Naive thymus-derived CD4-positive, alpha-beta T cell (primary cell): ENCODE measurements around the gene KRT78. TPM values are rescaled to one million over a fixed set of nuclear protein-coding genes. Genes with fewer than 3 reads are reported as not detected.

ENCODE experiments used
- ATAC-seq: fragments of 150-1000 bp; cut with Tn5 transposase; 2 replicates; pipeline ENCODE4 v1.10.0; 2021; ENCODE audit warnings: mild to moderate bottlenecking, moderate library complexity
- CTCF ChIA-PET: fragments of 350-600 bp; sonication (Branson Sonifier 250); formaldehyde crosslinking; loops from one replicate; lab custom pipeline; 2021; ENCODE audit warnings: antibody characterized with exemption; lab: Charles Lee
- POLR2A ChIA-PET: fragments of 350-600 bp; sonication (Branson Sonifier 250); formaldehyde crosslinking; loops from one replicate; lab custom pipeline; 2021; ENCODE audit warnings: antibody characterized with exemption, inconsistent platforms; lab: Charles Lee
- DNase-seq, 9 donors: peaks; one replicate each; pipeline versions ENCODE4 v3.0.0 to v3.0.0-alpha.2; 2020 to 2022; ENCODE audit warnings: mixed read lengths in 1 of 9
- H3K27ac ChIP-seq: one replicate; pipeline ENCODE4 v1.7.0; 2013; ENCODE audit warnings: mild to moderate bottlenecking, low read depth, low read length, moderate library complexity
- H3K27me3 ChIP-seq, 2 donors: one replicate each; pipeline ENCODE4 v1.7.0; 2013; ENCODE audit warnings: low read length in 2 of 2, mild to moderate bottlenecking in 2 of 2, moderate library complexity in 2 of 2; ENCODE audit not compliant: control insufficient read depth in 2 of 2, insufficient read depth in 2 of 2
- H3K36me3 ChIP-seq, 3 experiments: 1 replicate in 2 of 3; 2 replicates in 1 of 3; pipeline ENCODE4 v1.7.0; 2013; ENCODE audit warnings: low read length in 3 of 3, mild to moderate bottlenecking in 3 of 3, moderate library complexity in 1 of 3; ENCODE audit not compliant: insufficient read depth in 3 of 3, control insufficient read depth in 2 of 3
- H3K4me1 ChIP-seq, 2 donors: one replicate each; pipeline ENCODE4 v1.7.0; 2013; ENCODE audit warnings: low read length in 2 of 2, mild to moderate bottlenecking in 2 of 2, moderate library complexity in 1 of 2; ENCODE audit not compliant: control insufficient read depth in 2 of 2, insufficient read depth in 2 of 2
- H3K4me3 ChIP-seq: 2 replicates; pipeline ENCODE4 v1.7.0; 2013; ENCODE audit warnings: mild to moderate bottlenecking, low read length
- H3K9me3 ChIP-seq, 3 experiments: 1 replicate in 2 of 3; 2 replicates in 1 of 3; pipeline ENCODE4 v1.7.0; 2013; ENCODE audit warnings: low read length in 3 of 3; ENCODE audit not compliant: control insufficient read depth in 2 of 3
- H3K27ac Mint-ChIP-seq, 9 donors: one replicate each; pipeline ENCODE4 v1.8.0; 2020 to 2022; ENCODE audit warnings: mixed read lengths in 9 of 9, mild to moderate bottlenecking in 8 of 9, moderate library complexity in 5 of 9, inconsistent platforms in 2 of 9
- H3K27me3 Mint-ChIP-seq, 5 donors: one replicate each; pipeline ENCODE4 v1.8.0; 2021 to 2022; ENCODE audit warnings: mixed read lengths in 5 of 5, mild to moderate bottlenecking in 1 of 5
- H3K36me3 Mint-ChIP-seq, 5 donors: one replicate each; pipeline ENCODE4 v1.8.0; 2020 to 2022; ENCODE audit warnings: mixed read lengths in 5 of 5, mild to moderate bottlenecking in 3 of 5, inconsistent platforms in 1 of 5
- H3K4me1 Mint-ChIP-seq, 7 donors: one replicate each; pipeline ENCODE4 v1.8.0; 2020 to 2022; ENCODE audit warnings: mixed read lengths in 7 of 7, mild to moderate bottlenecking in 3 of 7, inconsistent platforms in 1 of 7
- H3K4me3 Mint-ChIP-seq, 10 donors: one replicate each; pipeline ENCODE4 v1.8.0; 2020 to 2022; ENCODE audit warnings: mild to moderate bottlenecking in 10 of 10, mixed read lengths in 10 of 10, moderate library complexity in 6 of 10, inconsistent platforms in 2 of 10
- H3K9me3 Mint-ChIP-seq, 11 donors: one replicate each; pipeline ENCODE4 v1.8.0; 2020 to 2022; ENCODE audit warnings: mixed read lengths in 11 of 11, mild to moderate bottlenecking in 4 of 11, inconsistent platforms in 1 of 11, moderate library complexity in 1 of 11
- intact Hi-C, 2 donors: fragments of 100-400 bp; cut with micrococcal nuclease; formaldehyde crosslinking; loops; one replicate each; pipeline ENCODE4 v1.15.1; 2023
- polyA plus RNA-seq, 2 donors: library from polyadenylated mRNA; unstranded; fragments of 300-500 nt; fragmentation: Illumina TruSeq; gene quantifications; one replicate each; pipeline ENCODE4 v1.2.3, GENCODE V29; 2021
- total RNA-seq, 6 experiments: library from RNA in 5 of 6; stranded (reverse) in 5 of 6; gene quantifications; 1 replicate in 5 of 6; 2 replicates in 1 of 6; pipeline ENCODE4 v1.2.3 and lab custom pipeline; 2021 to 2026

Gene KRT78
- total and polyA plus RNA-seq, 7 experiments from 2014 or later: not detected

DNA sequence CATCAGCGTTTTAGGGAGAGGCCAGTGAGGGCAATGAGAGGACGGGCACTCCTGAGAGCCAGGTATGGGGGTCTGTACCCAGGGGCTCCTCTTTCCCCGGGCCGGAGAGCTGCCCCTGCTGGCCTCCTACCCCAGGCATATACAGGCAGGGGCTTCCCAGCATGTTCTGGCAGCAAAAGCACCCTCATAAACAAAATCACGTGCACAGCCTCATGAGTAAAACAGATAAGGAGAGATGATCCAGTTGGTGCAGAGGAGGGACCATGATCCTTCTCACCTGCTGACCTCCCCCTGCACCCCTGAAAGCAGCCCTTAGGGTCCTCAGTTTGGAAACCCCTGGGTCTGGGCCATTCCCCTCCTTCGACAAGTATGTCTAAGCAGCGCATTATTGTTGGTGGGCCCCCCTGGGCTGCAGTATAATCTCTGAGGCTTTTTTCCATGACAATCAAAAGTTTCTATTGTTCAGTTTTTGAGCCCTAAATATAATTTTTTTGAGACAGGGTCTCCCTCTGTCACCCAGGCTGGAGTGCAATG lies 29.8 kb downstream of the KRT78 start:
- H3K4me3 ChIP-seq: no peak overlapping the region
- no peak overlapping the region for H3K4me3 Mint-ChIP-seq
- H3K9me3 Mint-ChIP-seq: peaks cover 0 to 2% (median 0%) of the 10 kb centered on the region in 11 donors
- H3K4me1 ChIP-seq: peaks cover 0 to 14% of the 10 kb centered on the region in 2 donors
- H3K36me3 Mint-ChIP-seq: no peaks in the 10 kb centered on the region
- peaks cover 6 to 35% (median 15%) of the 10 kb centered on the region in 7 donors for H3K4me1 Mint-ChIP-seq
- intact Hi-C loops: no loop called here
- ATAC-seq: no peak
- ChIA-PET POLR2A (no interaction called here), CTCF (interaction anchor here (0.6 to 1.0 kb wide), 2 partner anchors 233 to 438 kb away, joined by 3 to 5 read pairs; no protein-coding TSS in a partner anchor)
- H3K36me3 ChIP-seq: no peaks in the 10 kb centered on the region
- no peak for DNase-seq
- H3K27ac ChIP-seq: no peak overlapping the region
- peaks cover 0 to 5% (median 0%) of the 10 kb centered on the region in 5 donors for H3K27me3 Mint-ChIP-seq
- H3K27me3 ChIP-seq: no peaks in the 10 kb centered on the region
- no peaks in the 10 kb centered on the region for H3K9me3 ChIP-seq
- H3K27ac Mint-ChIP-seq: no peak overlapping the region

DNA sequence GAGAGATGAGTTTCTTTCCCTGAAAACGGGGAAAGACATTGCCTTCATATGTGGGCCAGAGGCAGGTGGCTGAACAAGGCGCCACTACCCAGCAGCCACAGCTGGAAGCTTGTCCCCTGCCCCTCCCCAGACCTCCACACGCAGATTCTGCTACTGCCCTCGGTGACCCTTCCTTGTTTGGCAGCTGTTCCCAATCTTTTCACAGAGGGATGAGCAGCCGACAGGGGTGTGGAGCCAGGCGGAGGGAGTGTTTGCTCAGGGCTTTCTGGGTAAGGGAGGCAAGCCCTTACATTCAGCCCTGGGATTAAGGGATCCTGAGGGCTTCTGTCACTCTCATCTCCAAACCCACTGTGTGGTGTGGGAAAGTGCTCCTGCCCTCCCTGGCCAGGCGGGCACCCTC lies 30.4 kb downstream of the KRT78 start:
- no peaks in the 10 kb centered on the region for H3K27me3 ChIP-seq
- H3K27me3 Mint-ChIP-seq: peaks cover 0 to 5% (median 0%) of the 10 kb centered on the region in 5 donors
- no peak for ATAC-seq
- H3K36me3 Mint-ChIP-seq: no peaks in the 10 kb centered on the region
- H3K4me3 ChIP-seq: no peak overlapping the region
- ChIA-PET POLR2A (interaction anchor here (0.6 kb wide), 1 partner anchor 8 kb away, joined by 3 read pairs; no protein-coding TSS in a partner anchor), CTCF (no interaction called here)
- peaks cover 6 to 35% (median 15%) of the 10 kb centered on the region in 7 donors for H3K4me1 Mint-ChIP-seq
- H3K9me3 Mint-ChIP-seq: peaks cover 0 to 2% (median 0%) of the 10 kb centered on the region in 11 donors
- H3K4me1 ChIP-seq: peaks cover 0 to 14% of the 10 kb centered on the region in 2 donors
- intact Hi-C loops: no loop called here
- no peaks in the 10 kb centered on the region for H3K9me3 ChIP-seq
- H3K36me3 ChIP-seq: no peaks in the 10 kb centered on the region
- H3K4me3 Mint-ChIP-seq: peak overlapping the region in 2 of 10 donors; percentile 20 to 58
- no peak for DNase-seq
- H3K27ac Mint-ChIP-seq: peak overlapping the region in 1 of 9 donors; percentile 52
- H3K27ac ChIP-seq: no peak overlapping the region

DNA sequence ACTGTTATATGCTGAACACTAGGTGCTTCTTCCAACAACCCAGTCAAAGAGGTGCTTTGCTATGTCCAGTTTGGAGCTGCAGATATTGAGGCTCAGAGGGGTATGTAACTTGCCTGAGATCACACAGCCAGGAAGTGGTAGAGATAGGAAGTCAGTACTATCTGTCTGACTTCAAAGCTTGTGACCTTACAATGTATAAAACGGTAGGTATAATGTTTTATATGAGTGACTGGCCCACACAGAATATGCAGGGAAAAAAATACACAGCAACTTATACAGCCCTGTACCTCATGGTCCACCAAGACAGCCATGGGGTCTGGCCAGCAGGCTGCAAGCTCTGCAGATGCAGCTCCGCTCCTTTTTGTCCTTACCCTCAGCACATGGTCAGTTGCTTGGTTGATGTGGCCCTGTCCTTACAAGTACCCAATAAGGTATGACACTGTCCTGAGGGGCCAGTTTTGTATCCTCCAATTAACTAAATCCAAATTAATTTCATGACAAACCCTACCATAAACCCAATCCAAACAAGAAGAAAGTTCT lies 31.0 kb downstream of the KRT78 start:
- H3K27ac ChIP-seq: no peak overlapping the region
- H3K9me3 ChIP-seq: no peaks in the 10 kb centered on the region
- H3K27me3 ChIP-seq: no peaks in the 10 kb centered on the region
- Mint-ChIP-seq H3K27me3 (peaks cover 0 to 5% (median 0%) of the 10 kb centered on the region in 5 donors), H3K4me1 (peaks cover 6 to 35% (median 15%) of the 10 kb centered on the region in 7 donors), H3K36me3 (no peaks in the 10 kb centered on the region), H3K9me3 (peaks cover 0 to 2% (median 0%) of the 10 kb centered on the region in 11 donors), H3K4me3 (peak overlapping the region in 6 of 10 donors; percentile 6 to 61 (median 40)), H3K27ac (peak overlapping the region in 4 of 9 donors; percentile 2 to 84 (median 44))
- intact Hi-C loops: no loop called here
- DNase-seq (peak in 4 of 9 donors; percentile 11 to 26 (median 15)), ATAC-seq (no peak)
- ChIA-PET POLR2A (interaction anchor here (0.6 kb wide), 1 partner anchor 8 kb away, joined by 3 read pairs; no protein-coding TSS in a partner anchor), CTCF (no interaction called here)
- no peak overlapping the region for H3K4me3 ChIP-seq
- peaks cover 0 to 14% of the 10 kb centered on the region in 2 donors for H3K4me1 ChIP-seq
- H3K36me3 ChIP-seq: no peaks in the 10 kb centered on the region

DNA sequence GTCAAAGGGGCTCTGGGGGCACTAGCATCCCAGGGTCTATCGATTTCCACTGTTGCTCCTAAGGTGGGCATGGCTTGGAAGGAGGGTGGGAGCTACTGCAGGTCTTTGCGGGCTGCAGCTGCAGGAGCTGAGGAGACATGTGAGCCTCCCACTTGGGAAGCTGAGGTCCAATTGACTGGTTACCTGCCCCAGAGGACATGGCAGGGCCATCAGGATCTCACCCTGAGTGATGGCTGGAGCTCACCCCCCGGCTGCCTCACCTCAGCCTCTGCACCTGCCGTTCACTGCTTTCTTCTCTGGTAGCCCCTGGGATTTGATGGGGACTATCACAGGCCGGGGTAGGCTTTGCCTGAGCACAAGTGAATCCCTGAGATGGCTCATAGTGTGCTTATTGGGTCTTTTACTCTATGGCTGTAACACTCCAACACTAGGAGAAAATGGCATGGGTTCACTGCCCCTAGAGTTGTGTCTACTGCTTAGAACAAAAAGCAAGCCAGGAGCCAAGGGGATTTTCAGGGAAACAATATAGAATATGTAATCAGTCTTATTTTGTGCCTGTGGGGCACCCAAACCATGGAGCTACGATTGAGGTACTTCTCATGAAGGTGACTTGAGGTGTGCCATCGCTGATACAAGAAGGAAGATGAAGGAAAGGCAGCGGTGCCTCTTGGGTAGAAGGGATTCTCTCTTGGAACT lies 31.6 kb downstream of the KRT78 start:
- Mint-ChIP-seq H3K27ac (peak overlapping the region in 3 of 9 donors; percentile 35 to 84 (median 52)), H3K4me3 (peak overlapping the region in 6 of 10 donors; percentile 6 to 61 (median 40)), H3K36me3 (no peaks in the 10 kb centered on the region), H3K4me1 (peaks cover 6 to 31% (median 15%) of the 10 kb centered on the region in 7 donors), H3K27me3 (peaks cover 0 to 5% (median 0%) of the 10 kb centered on the region in 5 donors), H3K9me3 (peaks cover 0 to 2% (median 0%) of the 10 kb centered on the region in 11 donors)
- Histone ChIP-seq H3K27ac (no peak overlapping the region), H3K4me1 (peaks cover 0 to 14% of the 10 kb centered on the region in 2 donors), H3K9me3 (no peaks in the 10 kb centered on the region), H3K36me3 (no peaks in the 10 kb centered on the region), H3K27me3 (no peaks in the 10 kb centered on the region), H3K4me3 (no peak overlapping the region)
- ATAC-seq (no peak), DNase-seq (no peak)
- ChIA-PET CTCF (no interaction called here), POLR2A (no interaction called here)
- intact Hi-C loops: no loop called here

DNA sequence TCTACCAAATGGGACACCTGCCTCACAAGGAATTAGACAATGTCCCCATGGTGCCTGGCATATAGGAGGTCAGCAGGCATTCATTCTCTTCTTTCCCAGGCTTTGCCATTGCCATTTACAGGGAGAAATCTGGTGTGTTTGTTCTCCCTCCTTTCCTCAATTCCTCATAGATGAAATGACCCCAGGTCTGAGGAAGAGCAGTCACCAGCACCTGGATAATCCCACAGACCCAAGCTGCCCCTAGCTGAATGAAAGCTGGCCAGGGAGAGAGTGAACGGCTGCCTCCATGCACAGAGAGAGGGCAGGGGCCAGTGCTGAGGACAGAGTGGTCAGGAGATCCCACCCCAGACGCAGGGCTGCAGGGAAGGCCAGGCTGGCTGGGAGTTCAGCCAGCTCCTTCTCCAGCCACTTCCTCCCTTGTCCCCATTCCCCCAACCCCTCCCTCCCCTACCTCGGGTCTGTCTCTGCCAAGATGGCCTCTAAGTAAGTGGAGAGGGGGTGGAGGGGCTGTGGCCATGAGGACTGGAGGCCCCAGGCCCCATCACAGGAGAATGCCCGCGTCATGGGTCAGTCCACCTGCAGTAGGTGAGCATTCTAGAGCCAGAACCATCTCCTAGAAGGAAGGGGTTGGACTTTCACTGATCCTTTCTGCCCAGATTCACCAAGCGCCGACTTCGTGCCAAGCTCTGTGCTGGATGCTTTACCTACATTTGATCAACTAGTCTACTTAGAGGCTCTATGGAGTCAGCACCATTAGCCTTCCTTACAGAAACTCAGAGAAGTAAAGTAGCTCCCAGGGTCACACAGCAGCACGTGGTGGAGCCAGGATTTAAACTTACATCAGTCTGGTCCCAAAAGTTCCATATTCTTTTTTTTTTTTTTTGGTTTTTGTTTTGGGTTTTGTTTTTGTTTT lies 32.9 kb downstream of the KRT78 start:
- H3K4me1 Mint-ChIP-seq: peaks cover 5 to 19% (median 15%) of the 10 kb centered on the region in 7 donors
- Histone ChIP-seq H3K27ac (no peak overlapping the region), H3K4me1 (peaks cover 0 to 14% of the 10 kb centered on the region in 2 donors), H3K27me3 (no peaks in the 10 kb centered on the region), H3K36me3 (no peaks in the 10 kb centered on the region), H3K9me3 (no peaks in the 10 kb centered on the region), H3K4me3 (no peak overlapping the region)
- ATAC-seq (no peak), DNase-seq (no peak)
- peaks cover 0 to 5% (median 0%) of the 10 kb centered on the region in 5 donors for H3K27me3 Mint-ChIP-seq
- no peaks in the 10 kb centered on the region for H3K36me3 Mint-ChIP-seq
- ChIA-PET POLR2A (no interaction called here), CTCF (interaction anchor here (0.7 kb wide), 1 partner anchor 231 kb away, joined by 3 read pairs; no protein-coding TSS in a partner anchor)
- H3K4me3 Mint-ChIP-seq: no peak overlapping the region
- intact Hi-C loops: no loop called here
- H3K27ac Mint-ChIP-seq: no peak overlapping the region
- peaks cover 0 to 2% (median 0%) of the 10 kb centered on the region in 11 donors for H3K9me3 Mint-ChIP-seq

DNA sequence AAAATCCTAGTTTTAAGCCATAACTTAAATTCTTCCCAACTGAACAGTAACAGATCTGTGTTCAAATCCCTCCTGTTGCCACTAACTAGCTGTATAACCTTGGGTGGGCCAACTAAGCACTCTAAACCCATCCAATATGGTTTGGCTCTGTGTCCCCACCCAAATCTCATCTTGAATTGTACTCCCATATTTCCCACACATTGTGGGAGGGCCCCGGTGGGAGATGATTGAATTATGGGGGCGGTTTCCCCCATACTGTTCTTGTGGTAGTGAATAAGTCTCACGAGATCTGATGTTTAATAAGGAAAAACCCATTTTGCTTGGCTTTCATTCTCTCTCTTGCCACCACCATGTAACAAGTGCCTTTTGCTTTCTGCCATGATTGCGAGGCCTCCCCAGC lies 33.6 kb downstream of the KRT78 start:
- ChIA-PET CTCF (no interaction called here), POLR2A (no interaction called here)
- Mint-ChIP-seq H3K36me3 (no peaks in the 10 kb centered on the region), H3K9me3 (peaks cover 0 to 2% (median 0%) of the 10 kb centered on the region in 11 donors), H3K4me3 (no peak overlapping the region), H3K27ac (no peak overlapping the region), H3K4me1 (peaks cover 5 to 19% (median 15%) of the 10 kb centered on the region in 7 donors), H3K27me3 (peaks cover 0 to 3% (median 0%) of the 10 kb centered on the region in 5 donors)
- Histone ChIP-seq H3K4me1 (peaks cover 0 to 14% of the 10 kb centered on the region in 2 donors), H3K27ac (no peak overlapping the region), H3K9me3 (no peaks in the 10 kb centered on the region), H3K4me3 (no peak overlapping the region), H3K27me3 (no peaks in the 10 kb centered on the region), H3K36me3 (no peaks in the 10 kb centered on the region)
- intact Hi-C loops: no loop called here
- ATAC-seq (no peak), DNase-seq (no peak)
